ENCODE results near the gene JAKMIP2.
"Not testable (repeated sequence)": the region's sequence is repeated elsewhere in the genome, so short reads cannot be mapped to it uniquely, and the experiment has no call there.

Gene JAKMIP2

GRCh38 chr5:147743678-147744374 is 38.7 kb downstream of the JAKMIP2 start:
- H3K4me3 ChIP-seq (ENCODE audit: low read length) = no peak overlapping the region
- no peak for TF ChIP-seq ZNF274 (IDR thresholded peaks at IDR 0.05; ENCODE audit: low read depth, low read length)

DNA sequence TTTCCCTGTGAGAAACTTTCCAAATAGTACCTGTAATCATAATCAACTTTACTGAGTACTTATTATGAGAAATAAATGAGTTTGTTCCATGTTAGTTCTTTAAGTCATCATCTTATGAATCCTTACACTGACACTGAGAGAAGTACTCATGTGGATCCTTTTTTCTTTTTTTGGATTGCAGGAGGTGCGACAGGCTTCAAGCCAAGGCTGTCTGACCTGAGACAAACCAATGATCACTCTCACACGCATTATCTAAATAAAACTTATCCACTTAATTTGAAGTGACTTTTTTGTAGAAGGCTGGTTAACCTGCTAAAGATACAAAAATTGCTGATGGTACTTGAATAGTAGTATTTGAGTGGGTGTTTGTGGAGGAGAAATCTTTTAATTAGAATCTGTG is 39.5 kb downstream of the JAKMIP2 start:
- no peak for TF ChIP-seq ZNF274 (IDR thresholded peaks at IDR 0.05; ENCODE audit: low read depth, low read length)
- H3K4me3 ChIP-seq (ENCODE audit: low read length) = no peak overlapping the region

- TF ChIP-seq ZNF274 (IDR thresholded peaks at IDR 0.05; ENCODE audit: low read depth, low read length) = no peak
- H3K4me3 ChIP-seq (ENCODE audit: low read length) = no peak overlapping the region
Observed at GRCh38 chr5:147742151-147742550, 40.4 kb downstream of the JAKMIP2 start.

GRCh38 chr5:147740864-147741263 is 41.7 kb downstream of the JAKMIP2 start:
- H3K4me3 ChIP-seq (ENCODE audit: low read length) = no peak overlapping the region
- no peak for TF ChIP-seq ZNF274 (IDR thresholded peaks at IDR 0.05; ENCODE audit: low read depth, low read length)

DNA sequence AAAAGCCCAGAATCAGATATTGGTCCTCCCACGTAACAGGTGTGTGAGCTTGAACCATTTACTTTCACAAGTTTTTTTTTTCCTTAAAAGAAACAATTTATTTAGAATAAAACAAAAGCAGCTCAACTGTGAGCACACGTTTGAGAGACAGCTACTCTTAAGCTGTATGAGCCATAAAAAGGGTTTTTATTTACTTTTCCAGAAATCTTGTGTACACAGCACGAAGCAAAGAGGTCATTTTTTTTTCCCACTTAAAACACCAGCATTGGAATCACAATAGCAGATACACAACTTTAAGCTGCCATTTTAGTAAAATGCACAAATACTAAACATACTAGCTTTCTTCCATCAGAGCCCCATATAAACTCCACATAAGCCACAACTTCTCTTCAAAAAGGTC is 44.6 kb downstream of the JAKMIP2 start:
- no peak overlapping the region for H3K4me3 ChIP-seq (ENCODE audit: low read length)
- no peak for TF ChIP-seq ZNF274 (IDR thresholded peaks at IDR 0.05; ENCODE audit: low read depth, low read length)

DNA sequence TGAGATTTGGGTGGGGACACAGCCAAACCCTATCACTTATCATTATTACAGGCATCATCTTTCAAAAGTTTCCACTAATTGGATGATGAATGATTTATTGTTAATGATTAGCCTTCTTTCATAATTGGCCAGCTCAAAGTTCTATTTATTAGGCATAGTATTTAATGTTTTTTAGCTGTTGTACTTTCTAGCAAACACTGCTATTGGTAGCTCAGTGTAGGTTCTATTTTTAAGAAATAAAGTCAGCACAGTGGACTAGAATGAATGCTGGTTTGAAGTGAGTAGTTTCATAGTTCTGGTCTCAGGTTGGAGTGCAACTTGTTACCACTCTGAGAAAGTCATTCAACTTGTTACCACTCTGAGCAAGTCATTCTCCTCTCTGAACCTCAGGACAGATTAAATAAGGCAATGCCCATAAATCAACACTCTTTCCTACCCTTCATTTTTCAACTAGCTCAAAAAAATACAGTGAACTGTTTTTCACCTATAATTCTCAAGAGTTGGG is 46.9 kb downstream of the JAKMIP2 start:
- no peak for TF ChIP-seq ZNF274 (IDR thresholded peaks at IDR 0.05; ENCODE audit: low read depth, low read length)
- no peak overlapping the region for H3K4me3 ChIP-seq (ENCODE audit: low read length)

- TF ChIP-seq ZNF274 (IDR thresholded peaks at IDR 0.05; ENCODE audit: low read depth, low read length) = no peak
- H3K4me3 ChIP-seq (ENCODE audit: low read length) = no peak overlapping the region
Observed at GRCh38 chr5:147734894-147735293, 47.6 kb downstream of the JAKMIP2 start.

DNA sequence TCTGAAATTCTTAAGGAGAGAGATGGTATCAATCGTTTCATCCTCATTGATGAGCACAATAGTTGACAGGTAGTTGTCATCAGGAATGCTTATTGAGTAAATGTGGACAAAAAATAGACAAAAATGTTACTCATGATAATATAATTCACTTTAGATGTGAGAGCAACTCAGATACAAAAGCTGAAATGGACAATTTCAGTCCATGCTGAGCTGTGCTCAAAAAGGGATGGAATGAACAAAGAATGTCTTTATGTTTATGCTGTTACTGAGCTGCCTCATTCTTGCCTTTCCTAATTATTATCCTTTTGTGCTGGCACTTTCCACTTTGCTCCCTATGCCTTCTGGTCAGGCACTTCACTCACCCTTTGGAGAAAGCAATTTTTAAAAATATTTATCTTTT is 49.5 kb downstream of the JAKMIP2 start:
- no peak for TF ChIP-seq ZNF274 (IDR thresholded peaks at IDR 0.05; ENCODE audit: low read depth, low read length)
- H3K4me3 ChIP-seq (ENCODE audit: low read length) = no peak overlapping the region

- no peak overlapping the region for H3K4me3 ChIP-seq (ENCODE audit: low read length)
- TF ChIP-seq ZNF274 (IDR thresholded peaks at IDR 0.05; ENCODE audit: low read depth, low read length) = no peak
Observed at GRCh38 chr5:147732291-147732883, 50.1 kb downstream of the JAKMIP2 start.

GRCh38 chr5:147731431-147732290 is 50.9 kb downstream of the JAKMIP2 start:
- no peak overlapping the region for H3K4me3 ChIP-seq (ENCODE audit: low read length)
- no peak for TF ChIP-seq ZNF274 (IDR thresholded peaks at IDR 0.05; ENCODE audit: low read depth, low read length)

- H3K4me3 ChIP-seq (ENCODE audit: low read length) = no peak overlapping the region
- no peak for TF ChIP-seq ZNF274 (IDR thresholded peaks at IDR 0.05; ENCODE audit: low read depth, low read length)
Observed at GRCh38 chr5:147727200-147727599, 55.3 kb downstream of the JAKMIP2 start.

DNA sequence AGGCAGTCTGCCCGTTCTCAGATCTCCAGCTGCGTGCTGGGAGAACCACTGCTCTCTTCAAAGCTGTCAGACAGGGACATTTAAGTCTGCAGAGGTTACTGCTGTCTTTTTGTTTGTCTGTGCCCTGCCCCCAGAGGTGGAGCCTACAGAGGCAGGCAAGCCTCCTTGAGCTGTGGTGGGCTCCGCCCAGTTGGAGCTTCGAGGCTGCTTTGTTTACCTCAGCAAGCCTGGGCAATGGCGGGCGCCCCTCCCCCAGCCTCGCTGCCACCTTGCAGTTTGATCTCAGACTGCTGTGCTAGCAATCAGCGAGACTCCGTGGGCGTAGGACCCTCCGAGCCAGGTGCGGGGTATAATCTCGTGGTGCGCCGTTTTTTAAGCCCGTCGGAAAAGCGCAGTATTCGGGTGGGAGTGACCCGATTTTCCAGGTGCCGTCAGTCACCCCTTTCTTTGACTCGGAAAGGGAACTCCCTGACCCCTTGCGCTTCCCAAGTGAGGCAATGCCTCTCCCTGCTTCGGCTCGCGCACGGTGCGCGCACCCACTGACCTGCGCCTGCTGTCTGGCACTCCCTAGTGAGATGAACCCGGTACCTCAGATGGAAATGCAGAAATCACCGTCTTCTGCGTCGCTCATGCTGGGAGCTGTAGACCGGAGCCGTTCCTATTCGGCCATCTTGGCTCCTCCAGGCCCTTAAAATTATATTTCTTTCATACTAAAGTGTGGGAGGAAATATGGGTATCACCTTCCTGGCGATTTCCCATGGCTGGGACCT is 61.2 kb downstream of the JAKMIP2 start:
- H3K4me3 ChIP-seq (ENCODE audit: low read length) = not testable (repeated sequence)

DNA sequence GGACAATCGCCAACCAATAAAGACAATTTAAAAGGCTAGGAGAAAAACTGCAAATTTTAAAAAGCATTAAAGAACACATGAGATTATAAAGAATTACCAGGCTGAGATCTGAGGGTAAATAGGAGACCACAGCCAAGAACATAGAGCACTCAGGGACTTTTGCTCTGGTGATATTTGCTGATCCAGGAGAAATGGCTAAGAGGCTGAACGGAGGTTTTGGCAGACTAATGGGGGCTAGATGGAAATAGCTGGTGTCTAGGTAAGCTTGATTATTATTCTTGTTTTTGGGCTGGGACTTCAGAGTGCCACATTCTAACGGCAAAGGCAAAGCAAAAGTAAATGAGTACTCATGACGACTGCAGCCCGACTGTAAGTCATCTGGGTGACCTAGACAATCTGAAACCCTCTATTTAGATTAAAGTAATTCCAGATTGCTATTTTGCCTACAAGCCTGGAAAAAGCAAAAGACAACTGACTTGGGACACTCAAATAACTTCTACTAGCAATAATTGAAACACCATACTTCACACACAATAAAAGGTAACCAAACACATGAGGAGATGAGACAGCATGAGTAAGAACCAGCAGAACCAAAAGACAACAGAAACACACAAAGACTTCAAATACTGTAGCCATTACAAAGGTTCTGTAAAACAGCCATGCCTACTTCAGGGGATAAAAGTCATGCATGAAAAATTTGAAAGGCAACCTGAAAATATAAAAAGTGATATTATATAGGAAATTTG is 68.8 kb downstream of the JAKMIP2 start:
- TF ChIP-seq ZNF274 (IDR thresholded peaks at IDR 0.05; ENCODE audit: low read depth, low read length) = no peak
- no peak overlapping the region for H3K4me3 ChIP-seq (ENCODE audit: low read length)
